ENCODE results near the gene LASP1.
"Not testable (repeated sequence)": the region's sequence is repeated elsewhere in the genome, so short reads cannot be mapped to it uniquely, and the experiment has no call there.

DNA sequence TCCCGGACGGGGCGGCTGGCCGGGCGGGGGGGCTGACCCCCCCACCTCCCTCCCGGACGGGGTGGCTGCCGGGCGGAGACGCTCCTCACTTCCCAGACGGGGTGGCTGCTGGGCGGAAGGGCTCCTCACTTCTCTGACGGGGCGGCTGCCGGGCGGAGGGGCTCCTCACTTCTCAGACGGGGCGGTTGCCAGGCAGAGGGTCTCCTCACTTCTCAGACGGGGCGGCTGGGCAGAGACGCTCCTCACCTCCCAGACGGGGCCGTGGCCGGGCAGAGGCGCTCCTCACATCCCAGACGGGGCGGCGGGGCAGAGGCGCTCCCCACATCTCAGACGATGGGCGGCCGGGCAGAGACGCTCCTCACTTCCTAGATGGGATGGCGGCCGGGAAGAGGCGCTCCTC lies 60.9 kb downstream of the LASP1 start:
- TF ChIP-seq EZH2phosphoT487 (IDR thresholded peaks at IDR 0.05; ENCODE audit: borderline replicate concordance, low read depth); POLR2AphosphoS5 (IDR thresholded peaks at IDR 0.05; ENCODE audit: low read depth, low read length); EP300 (IDR thresholded peaks at IDR 0.05; ENCODE audit: borderline replicate concordance in 1 of 2, low read depth in 1 of 2, low read length in 1 of 2); SMC3 (IDR thresholded peaks at IDR 0.05; ENCODE audit: low read depth, low read length); GATA2 (CRISPR knock-in tag; IDR thresholded peaks at IDR 0.05): not testable (repeated sequence)

All from SK-N-SH (cell line).